Measurements from ENCODE around the gene SGCA. TPM values are rescaled to one million over a fixed set of nuclear protein-coding genes. Genes with fewer than 3 reads are reported as not detected.

SGCA gene
- total and polyA plus RNA-seq, 7 donors: 120 to 291 (median 254) TPM

DNA sequence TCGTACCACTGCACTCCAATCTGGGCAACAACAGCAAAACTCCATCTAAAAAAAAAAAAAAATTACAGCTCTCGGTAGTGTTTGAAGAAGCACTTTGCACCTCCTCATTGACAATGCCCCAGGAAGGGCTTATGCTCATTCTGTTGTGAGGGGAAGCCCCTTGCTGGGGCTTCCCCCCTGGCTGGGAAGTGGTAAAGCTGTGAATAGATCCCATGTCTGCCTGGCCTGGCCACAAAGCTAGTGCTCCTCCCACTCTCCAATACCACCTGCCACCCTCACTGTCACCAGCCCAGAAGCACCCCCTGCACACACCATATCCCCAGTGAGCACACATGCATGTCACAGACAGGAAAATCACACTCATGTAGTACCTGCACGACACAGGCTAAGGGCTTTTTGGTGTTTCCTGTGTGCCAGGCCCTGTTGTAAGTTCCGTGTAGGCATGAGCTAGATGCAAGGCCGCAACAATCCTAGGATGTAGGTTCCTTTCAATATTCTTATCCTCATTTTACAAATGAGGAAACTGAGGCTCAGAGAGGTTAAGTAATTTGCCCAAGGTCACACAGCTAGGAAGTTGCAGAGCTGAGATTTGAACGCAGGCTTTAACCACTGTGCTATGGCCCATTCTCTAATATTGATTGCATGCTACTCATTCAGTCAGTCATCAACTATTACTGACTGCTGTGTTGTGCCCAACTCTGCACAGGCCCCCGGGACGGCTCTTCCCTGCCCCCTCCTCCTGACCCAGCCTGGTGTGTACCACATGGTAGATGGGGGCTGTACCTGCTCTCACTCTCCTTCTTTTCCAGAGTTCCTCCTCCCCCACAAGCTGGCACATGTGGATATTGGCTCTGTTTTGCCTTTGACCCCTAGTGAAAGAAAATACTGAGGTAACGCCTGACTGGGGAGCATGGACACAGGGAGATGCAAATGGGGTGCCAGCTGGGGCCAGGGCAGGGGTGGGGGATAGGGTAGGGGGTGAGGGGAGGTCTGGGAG is 47.5 kb downstream of the SGCA start:
- TF ChIP-seq, protein P1, sequence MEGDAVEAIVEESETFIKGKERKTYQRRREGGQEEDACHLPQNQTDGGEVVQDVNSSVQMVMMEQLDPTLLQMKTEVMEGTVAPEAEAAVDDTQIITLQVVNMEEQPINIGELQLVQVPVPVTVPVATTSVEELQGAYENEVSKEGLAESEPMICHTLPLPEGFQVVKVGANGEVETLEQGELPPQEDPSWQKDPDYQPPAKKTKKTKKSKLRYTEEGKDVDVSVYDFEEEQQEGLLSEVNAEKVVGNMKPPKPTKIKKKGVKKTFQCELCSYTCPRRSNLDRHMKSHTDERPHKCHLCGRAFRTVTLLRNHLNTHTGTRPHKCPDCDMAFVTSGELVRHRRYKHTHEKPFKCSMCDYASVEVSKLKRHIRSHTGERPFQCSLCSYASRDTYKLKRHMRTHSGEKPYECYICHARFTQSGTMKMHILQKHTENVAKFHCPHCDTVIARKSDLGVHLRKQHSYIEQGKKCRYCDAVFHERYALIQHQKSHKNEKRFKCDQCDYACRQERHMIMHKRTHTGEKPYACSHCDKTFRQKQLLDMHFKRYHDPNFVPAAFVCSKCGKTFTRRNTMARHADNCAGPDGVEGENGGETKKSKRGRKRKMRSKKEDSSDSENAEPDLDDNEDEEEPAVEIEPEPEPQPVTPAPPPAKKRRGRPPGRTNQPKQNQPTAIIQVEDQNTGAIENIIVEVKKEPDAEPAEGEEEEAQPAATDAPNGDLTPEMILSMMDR (IDR thresholded peaks at IDR 0.05): no peak
- Histone ChIP-seq H3K4me1 (peaks cover 4% of the 10 kb centered on the region), H3K27me3 (ENCODE audit: insufficient read depth in 3 of 3, low read length in 2 of 3) (peaks cover 0 to 29% (median 9%) of the 10 kb centered on the region in 3 donors), H3K36me3 (ENCODE audit: insufficient read depth in 1 of 2, low read depth in 1 of 2) (no peaks in the 10 kb centered on the region), H3K4me3 (no peak overlapping the region), H3K9me3 (no peaks in the 10 kb centered on the region), H3K27ac (no peak overlapping the region)
- intact Hi-C loops (cut with DNase I): no loop called here
- ATAC-seq (no peak), DNase-seq (no peak)
- WGBS, 3 donors: 70 to 77% (median 71%) methylated on average over 9 of the region's 9 CpGs

DNA sequence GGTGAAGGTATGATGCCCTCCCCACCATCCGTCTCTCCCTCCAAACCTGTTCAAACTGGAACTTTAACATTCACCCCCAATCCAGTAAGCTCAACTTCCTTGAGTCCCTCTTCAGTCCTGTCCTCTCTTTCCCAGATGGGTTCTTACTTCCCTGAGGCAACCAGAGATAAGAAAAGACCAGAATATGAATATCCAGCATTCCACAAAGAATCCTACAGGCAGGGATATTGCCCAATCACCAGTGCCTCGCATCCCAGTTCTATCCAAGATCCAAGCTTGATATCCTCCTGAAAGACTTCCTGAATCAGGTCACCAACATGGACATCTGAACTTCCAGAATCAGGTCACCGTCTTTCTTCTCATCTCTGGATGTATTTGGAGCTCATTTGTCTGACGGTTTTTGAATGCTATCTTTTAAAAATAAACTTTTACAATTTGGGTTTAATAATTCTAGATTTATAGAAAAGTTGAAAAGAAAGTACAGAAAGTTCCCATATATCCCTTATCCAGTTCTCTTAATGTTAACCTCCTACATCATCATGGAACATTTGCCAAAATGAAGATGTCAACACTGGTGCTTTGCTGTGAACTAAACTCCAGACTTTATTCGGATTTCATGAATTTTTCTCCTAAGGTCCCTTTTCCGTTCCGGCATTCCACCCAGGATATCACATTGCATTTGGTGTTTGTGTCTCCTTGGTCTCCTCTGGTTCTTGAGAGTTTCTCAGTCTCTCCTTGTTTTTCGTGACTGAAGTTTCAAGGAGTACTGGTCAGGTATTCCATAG is 49.4 kb downstream of the SGCA start:
- ATAC-seq: no peak

DNA sequence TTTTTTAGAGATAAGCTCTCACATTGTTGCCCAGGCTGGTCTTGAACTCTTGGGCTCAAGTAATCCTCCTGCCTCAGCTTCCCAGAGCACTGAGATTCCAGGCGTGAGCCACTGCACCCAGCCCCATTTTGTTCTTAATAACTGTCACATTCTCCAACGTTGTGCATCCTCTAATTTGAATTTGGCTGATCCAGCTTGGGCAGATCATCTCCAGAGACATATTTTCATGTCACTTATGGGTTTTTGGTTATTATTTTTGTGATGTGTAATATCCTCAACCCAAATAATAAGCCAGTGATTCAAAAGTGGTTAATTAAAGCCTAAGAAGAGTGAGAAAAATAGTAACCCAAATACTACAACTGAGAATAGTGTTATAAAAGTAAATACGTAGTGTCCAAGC is 51.8 kb downstream of the SGCA start:
- intact Hi-C loops (cut with DNase I): no loop called here
- ATAC-seq (no peak), DNase-seq (no peak)
- Histone ChIP-seq H3K4me3 (no peak overlapping the region), H3K27ac (no peak overlapping the region), H3K27me3 (ENCODE audit: insufficient read depth in 3 of 3, low read length in 2 of 3) (no peaks in the 10 kb centered on the region), H3K36me3 (ENCODE audit: insufficient read depth in 1 of 2, low read depth in 1 of 2) (no peaks in the 10 kb centered on the region), H3K9me3 (no peaks in the 10 kb centered on the region), H3K4me1 (peaks cover 6% of the 10 kb centered on the region)
- WGBS, 3 donors: 48 to 52% (median 49%) methylated on average over 3 of the region's 3 CpGs
- TF ChIP-seq, protein P1 (IDR thresholded peaks at IDR 0.05): no peak

More for the DNA sequence above, 49.4 kb downstream of the SGCA start:
- Histone ChIP-seq H3K27ac (no peak overlapping the region), H3K4me1 (peaks cover 4% of the 10 kb centered on the region), H3K27me3 (ENCODE audit: insufficient read depth in 3 of 3, low read length in 2 of 3) (peaks cover 0 to 13% (median 6%) of the 10 kb centered on the region in 3 donors), H3K4me3 (no peak overlapping the region), H3K9me3 (no peaks in the 10 kb centered on the region), H3K36me3 (ENCODE audit: insufficient read depth in 1 of 2, low read depth in 1 of 2) (no peaks in the 10 kb centered on the region)
- 65 to 76% (median 69%) methylated on average over 8 of the region's 8 CpGs for WGBS, 3 donors
- TF ChIP-seq, protein P1 (IDR thresholded peaks at IDR 0.05): no peak
- DNase-seq: no peak
- intact Hi-C loops (cut with DNase I): no loop called here

DNA sequence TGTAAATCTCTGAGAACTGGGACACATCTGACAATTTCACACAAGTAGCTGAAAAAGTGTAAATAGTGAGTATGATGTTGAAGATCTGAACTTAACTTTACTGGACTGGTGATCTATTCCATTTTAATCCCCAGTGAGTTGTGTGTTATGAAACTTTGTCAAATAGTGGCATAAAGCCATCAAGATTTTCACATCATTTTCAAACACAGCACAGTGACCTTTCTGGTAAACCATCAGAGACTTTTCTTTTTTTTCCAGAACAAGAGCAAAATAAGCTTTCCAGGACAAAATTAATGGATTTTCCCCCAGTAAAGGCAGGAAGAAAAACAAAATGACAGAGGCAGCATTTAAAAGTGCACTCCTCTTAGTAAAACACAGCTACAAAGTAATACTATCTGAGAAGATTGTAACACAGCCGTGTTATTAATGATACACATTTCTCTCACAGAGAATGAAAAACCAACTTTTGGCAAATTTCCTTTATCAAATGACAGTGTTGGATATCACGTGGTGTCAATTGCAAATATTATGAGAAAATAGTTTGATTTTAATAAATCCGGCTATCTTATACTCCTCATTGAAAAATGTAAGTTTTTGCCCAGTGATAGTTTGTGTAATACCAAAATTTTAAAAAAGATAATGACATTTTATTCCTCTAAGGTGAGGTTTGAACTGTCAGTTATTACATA is 52.4 kb downstream of the SGCA start:
- Histone ChIP-seq H3K27ac (peak overlapping the region; percentile 26), H3K27me3 (ENCODE audit: insufficient read depth in 3 of 3, low read length in 2 of 3) (no peaks in the 10 kb centered on the region), H3K4me1 (peaks cover 6% of the 10 kb centered on the region), H3K4me3 (no peak overlapping the region), H3K9me3 (no peaks in the 10 kb centered on the region), H3K36me3 (ENCODE audit: insufficient read depth in 1 of 2, low read depth in 1 of 2) (no peaks in the 10 kb centered on the region)
- WGBS, 3 donors: 53 to 61% (median 54%) methylated on average over 3 of the region's 3 CpGs
- intact Hi-C loops (cut with DNase I): no loop called here
- no peak for DNase-seq
- TF ChIP-seq, protein P1 (IDR thresholded peaks at IDR 0.05): no peak
- peak in 1 of 4 donors; percentile 50 for ATAC-seq

All from psoas muscle (tissue), 8 donors.